ENCODE results near the gene ACE. TPM values are rescaled to one million over a fixed set of nuclear protein-coding genes. Genes with fewer than 3 reads are reported as not detected.

Gene ACE
- total RNA-seq, 2 donors from 2014 or later = 38.3 to 45.2 TPM

DNA sequence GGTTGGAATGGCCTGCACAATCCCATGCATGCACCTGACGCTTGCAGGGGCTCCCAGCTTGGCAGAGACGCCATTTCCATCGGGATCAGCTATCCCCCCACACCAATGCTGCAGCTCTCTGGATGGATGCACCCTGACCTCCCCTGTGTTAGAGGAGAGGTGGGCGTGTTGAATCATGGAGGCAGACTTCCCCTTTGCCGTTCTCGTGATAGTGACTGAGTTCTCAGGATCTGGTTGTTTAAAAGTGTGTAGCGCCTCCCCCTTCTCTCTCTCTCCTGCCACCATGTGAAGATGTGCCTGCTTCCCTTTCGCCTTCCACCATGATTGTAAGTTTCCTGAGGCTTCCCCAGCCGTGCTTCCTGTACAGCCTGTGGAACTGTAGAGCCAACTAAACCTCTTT is 28.5 kb downstream of the ACE start:
- H3K36me3 ChIP-seq = no peaks in the 10 kb centered on the region
- no peak overlapping the region for H3K4me3 ChIP-seq
- no peaks in the 10 kb centered on the region for H3K9me3 ChIP-seq
- H3K27ac ChIP-seq = no peak overlapping the region
- no peak for TF ChIP-seq CTCF (IDR thresholded peaks at IDR 0.05)
- no peak overlapping the region for H3K9ac ChIP-seq (ENCODE audit: low read depth in 2 of 2, low read length in 2 of 2)
- intact Hi-C loops (cut with DNase I) = no loop called here
- no peak for DNase-seq
- H3K27me3 ChIP-seq = no peaks in the 10 kb centered on the region
- H3K4me1 ChIP-seq = no peaks in the 10 kb centered on the region

GRCh38 chr17:63506627-63507026 is 29.8 kb downstream of the ACE start:
- DNase-seq = no peak
- H3K27ac ChIP-seq = no peak overlapping the region
- no peak overlapping the region for H3K9ac ChIP-seq (ENCODE audit: low read depth in 2 of 2, low read length in 2 of 2)
- no peak overlapping the region for H3K4me3 ChIP-seq
- H3K4me1 ChIP-seq = no peaks in the 10 kb centered on the region
- intact Hi-C loops (cut with DNase I) = no loop called here
- no peaks in the 10 kb centered on the region for H3K27me3 ChIP-seq
- H3K36me3 ChIP-seq = no peaks in the 10 kb centered on the region
- no peaks in the 10 kb centered on the region for H3K9me3 ChIP-seq
- TF ChIP-seq CTCF (IDR thresholded peaks at IDR 0.05) = no peak

- Histone ChIP-seq H3K36me3 (no peaks in the 10 kb centered on the region), H3K9me3 (no peaks in the 10 kb centered on the region), H3K27ac (no peak overlapping the region), H3K9ac (ENCODE audit: low read depth in 2 of 2, low read length in 2 of 2) (no peak overlapping the region), H3K27me3 (no peaks in the 10 kb centered on the region), H3K4me3 (no peak overlapping the region), H3K4me1 (no peaks in the 10 kb centered on the region)
- TF ChIP-seq CTCF (IDR thresholded peaks at IDR 0.05) = no peak
- DNase-seq = no peak
- intact Hi-C loops (cut with DNase I) = no loop called here
Measured at GRCh38 chr17:63511331-63511730, 34.5 kb downstream of the ACE start.

GRCh38 chr17:63512388-63512787 is 35.5 kb downstream of the ACE start:
- Histone ChIP-seq H3K36me3 (no peaks in the 10 kb centered on the region), H3K9me3 (no peaks in the 10 kb centered on the region), H3K27me3 (no peaks in the 10 kb centered on the region), H3K27ac (no peak overlapping the region), H3K9ac (ENCODE audit: low read depth in 2 of 2, low read length in 2 of 2) (no peak overlapping the region), H3K4me3 (no peak overlapping the region), H3K4me1 (no peaks in the 10 kb centered on the region)
- DNase-seq = no peak
- TF ChIP-seq CTCF (IDR thresholded peaks at IDR 0.05) = no peak
- intact Hi-C loops (cut with DNase I) = no loop called here

GRCh38 chr17:63512896-63513644 is 36.2 kb downstream of the ACE start:
- DNase-seq = no peak
- H3K27ac ChIP-seq = no peak overlapping the region
- intact Hi-C loops (cut with DNase I) = no loop called here

More at GRCh38 chr17:63512896-63513644, 36.2 kb downstream of the ACE start:
- Histone ChIP-seq H3K9me3 (no peaks in the 10 kb centered on the region), H3K9ac (ENCODE audit: low read depth in 2 of 2, low read length in 2 of 2) (no peak overlapping the region), H3K27me3 (no peaks in the 10 kb centered on the region), H3K36me3 (no peaks in the 10 kb centered on the region), H3K4me1 (no peaks in the 10 kb centered on the region), H3K4me3 (no peak overlapping the region)
- no peak for TF ChIP-seq CTCF (IDR thresholded peaks at IDR 0.05)

Measured in colonic mucosa (tissue), 4 donors.